Measurements from ENCODE around the gene ARFGAP2. TPM values are rescaled to one million over a fixed set of nuclear protein-coding genes. Genes with fewer than 3 reads are reported as not detected.

ARFGAP2 gene
- total and polyA plus RNA-seq, 2 of the 8 experiments (the other 6 are each of a cell fraction or from before 2014, with no cell fraction given) = 50.2 to 64.0 TPM

GRCh38 chr11:47161134-47161854, 15.4 kb downstream of the ARFGAP2 start (continued):
- TF ChIP-seq RAD21 (IDR thresholded peaks at IDR 0.05 in 1 of 2, conservative IDR thresholded peaks at IDR 0.05 in 1 of 2; ENCODE audit: low read depth in 2 of 2, low read length in 2 of 2) = peak; percentile 88 to 93
- 0 out of 2 replicates have a peak, but pooled peaks have one; percentile 23 for TF ChIP-seq CREB1 (IDR thresholded peaks at IDR 0.05)
- TF ChIP-seq JUND (IDR thresholded peaks at IDR 0.05; ENCODE audit: low read length) = no peak
- TF ChIP-seq CTCF (IDR thresholded peaks at IDR 0.05; ENCODE audit: control extremely low read depth in 1 of 3, insufficient read depth in 1 of 3, low read depth in 1 of 3, low read length in 3 of 3) = peak; percentile 91 to 96 (median 91)
- TF ChIP-seq SRF (IDR thresholded peaks at IDR 0.05; ENCODE audit: low read depth, low read length) = no peak
- no peak; a peak in 1 of 3 replicates for TF ChIP-seq POLR2A (IDR thresholded peaks at IDR 0.05; ENCODE audit: control extremely low read depth in 1 of 2, low read depth in 2 of 2, low read length in 2 of 2)
- TF ChIP-seq GABPA (IDR thresholded peaks at IDR 0.05; ENCODE audit: borderline replicate concordance, insufficient read depth, low read length) = peak; percentile 58; the same call in 1 of the 2 replicates
- TF ChIP-seq TBP (IDR thresholded peaks at IDR 0.05; ENCODE audit: low read depth, low read length) = no peak
- TF ChIP-seq, protein P1, sequence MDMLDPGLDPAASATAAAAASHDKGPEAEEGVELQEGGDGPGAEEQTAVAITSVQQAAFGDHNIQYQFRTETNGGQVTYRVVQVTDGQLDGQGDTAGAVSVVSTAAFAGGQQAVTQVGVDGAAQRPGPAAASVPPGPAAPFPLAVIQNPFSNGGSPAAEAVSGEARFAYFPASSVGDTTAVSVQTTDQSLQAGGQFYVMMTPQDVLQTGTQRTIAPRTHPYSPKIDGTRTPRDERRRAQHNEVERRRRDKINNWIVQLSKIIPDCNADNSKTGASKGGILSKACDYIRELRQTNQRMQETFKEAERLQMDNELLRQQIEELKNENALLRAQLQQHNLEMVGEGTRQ (IDR thresholded peaks at IDR 0.05; ENCODE audit: low read length) = no peak
- no peak for TF ChIP-seq POU5F1 (IDR thresholded peaks at IDR 0.05; ENCODE audit: low read depth, low read length)
- no peak for TF ChIP-seq SP4 (IDR thresholded peaks at IDR 0.05; ENCODE audit: low read length)
